Adrenal gland (tissue), 12 donors: ENCODE measurements around the gene NTPCR. TPM values are rescaled to one million over a fixed set of nuclear protein-coding genes. Genes with fewer than 3 reads are reported as not detected.

Experiments
- DNase-seq, 7 donors: peaks; one replicate each; pipeline ENCODE4 v3.0.0-alpha.2; 2019 to 2020
- H3K27ac ChIP-seq, 5 donors: fragments of 200-600 bp; sonication (generic) in 4 of 5; 1 replicate in 3 of 5; 2 replicates in 2 of 5; pipeline versions ENCODE4 v1.5.1 to v1.8.0; 2016 to 2020; ENCODE audit warnings: mild to moderate bottlenecking in 1 of 5
- H3K27me3 ChIP-seq: fragments of 200-600 bp; 2 replicates; pipeline ENCODE4 v1.8.0; 2021
- H3K36me3 ChIP-seq, 2 donors: fragments of 200-600 bp; replicated peaks in 1 of 2; 1 replicate in 1 of 2; 2 replicates in 1 of 2; pipeline versions ENCODE4 v1.5.1 to v1.8.0; 2018 to 2022
- H3K4me1 ChIP-seq, 2 donors: fragments of 200-600 bp; replicated peaks in 1 of 2; 1 replicate in 1 of 2; 2 replicates in 1 of 2; pipeline versions ENCODE4 v1.5.1 to v1.8.0; 2018 to 2021
- H3K4me3 ChIP-seq, 4 donors: fragments of 200-600 bp; sonication (generic) in 3 of 4; one replicate each; pipeline ENCODE4 v1.5.1; 2016 to 2018
- H3K9me3 ChIP-seq, 3 donors: fragments of 200-600 bp; sonication (generic) in 1 of 3; replicated peaks in 1 of 3; 1 replicate in 2 of 3; 2 replicates in 1 of 3; pipeline versions ENCODE4 v1.5.1 to v1.8.0; 2016 to 2021
- CTCF ChIP-seq, 6 experiments: fragments of 450-650 bp in 4 of 6; fragments of 200-600 bp in 2 of 6; sonication (generic) in 1 of 6; IDR thresholded peaks; 1 replicate in 5 of 6; 2 replicates in 1 of 6; pipeline versions ENCODE4 v1.5.1 to v1.8.0; 2016 to 2021; ENCODE audit warnings: antibody characterized with exemption in 6 of 6, mild to moderate bottlenecking in 2 of 6, moderate library complexity in 1 of 6
- POLR2A ChIP-seq, 2 donors: fragments of 450-650 bp; IDR thresholded peaks; one replicate each; pipeline ENCODE4 v1.6.1; 2017; ENCODE audit warnings: antibody characterized with exemption in 2 of 2, mild to moderate bottlenecking in 2 of 2, moderate library complexity in 1 of 2
- WGBS, 4 donors: extraction: QIAGEN DNeasy Blood & Tissue Kit in 2 of 4; methylation state at CpG; one replicate each; pipeline versions ENCODE4 v1.1.5 to v1.1.7; 2013 to 2017; 5-methylcytosine and 5-hydroxymethylcytosine counted together
- intact Hi-C, 2 donors: fragments of 100-400 bp; cut with DNase I; formaldehyde crosslinking; loops; one replicate each; pipeline versions ENCODE4 v1.14.1 to v1.15.0; 2022 to 2023
- polyA plus RNA-seq, 3 donors: library from polyadenylated mRNA; stranded (reverse); fragments of 200-250 nt in 2 of 3; fragments of 350-450 nt in 1 of 3; fragmentation: Illumina TruSeq in 1 of 3; extraction: RNeasy Lipid Tissue Mini Kit (QIAGEN cat#74804) in 1 of 3; gene quantifications; one replicate each; pipeline ENCODE4 v1.2.3, GENCODE V29; 2013 to 2014
- total RNA-seq, 9 donors: library from RNA; depleted of rRNA in 4 of 9; stranded (reverse); fragments of >200 nt in 4 of 9; fragments of 120-200 nt in 1 of 9; fragmentation: NEBNext Ultra II Directional in 1 of 9; extraction: Animal tissue kit (Norgen Biotek cat#: 25700) in 1 of 9; gene quantifications; one replicate each; pipeline versions ENCODE4 v1.1.0 to v1.2.4, GENCODE V29; 2013 to 2023
- donor health status: healthy with polysubstance abuse.
- donor health status: Bipolar disorder and iron deficiency.
- donor health status: DM: yes; HTN: yes; CAD: no.
- donor health status: DM: no; HTN: no; CAD: no.
- donor health status: DM: no; HTN: no; CAD: no.
- donor health status: DM: yes; HTN: yes; CAD: no.

NTPCR gene
- total and polyA plus RNA-seq, 12 donors: 17.3 to 72.0 (median 57.2) TPM

DNA sequence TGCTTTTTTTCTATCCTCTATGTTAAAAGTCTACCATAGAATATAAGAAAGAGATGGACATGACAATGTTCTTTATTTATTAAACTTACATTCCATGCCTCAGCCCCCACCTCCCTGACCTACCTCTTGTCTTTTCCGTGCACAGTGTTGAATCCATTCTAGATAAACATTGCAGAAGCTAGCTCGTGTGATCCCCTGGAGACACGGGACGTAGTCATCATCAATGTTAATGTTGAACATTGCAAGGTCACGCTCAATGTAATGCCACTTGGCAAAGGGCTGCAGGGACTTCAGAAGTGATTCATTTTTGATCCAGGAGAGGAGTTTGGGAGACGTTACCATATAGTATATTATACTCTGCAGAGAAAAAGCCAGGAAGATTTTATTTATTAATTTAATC lies 66.4 kb downstream of the NTPCR start:
- no peaks in the 10 kb centered on the region for H3K4me1 ChIP-seq
- intact Hi-C loops: no loop called here
- no peaks in the 10 kb centered on the region for H3K27me3 ChIP-seq
- DNase-seq: peak in 3 of 7 donors; percentile 35 to 55 (median 42)
- WGBS, 4 donors: 45 to 51% (median 48%) methylated on average over 6 of the region's 6 CpGs
- H3K9me3 ChIP-seq: no peaks in the 10 kb centered on the region
- no peak for TF ChIP-seq POLR2A (IDR thresholded peaks at IDR 0.05)
- no peak for TF ChIP-seq CTCF (IDR thresholded peaks at IDR 0.05)
- no peaks in the 10 kb centered on the region for H3K36me3 ChIP-seq
- no peak overlapping the region for H3K4me3 ChIP-seq
- H3K27ac ChIP-seq: no peak overlapping the region

DNA sequence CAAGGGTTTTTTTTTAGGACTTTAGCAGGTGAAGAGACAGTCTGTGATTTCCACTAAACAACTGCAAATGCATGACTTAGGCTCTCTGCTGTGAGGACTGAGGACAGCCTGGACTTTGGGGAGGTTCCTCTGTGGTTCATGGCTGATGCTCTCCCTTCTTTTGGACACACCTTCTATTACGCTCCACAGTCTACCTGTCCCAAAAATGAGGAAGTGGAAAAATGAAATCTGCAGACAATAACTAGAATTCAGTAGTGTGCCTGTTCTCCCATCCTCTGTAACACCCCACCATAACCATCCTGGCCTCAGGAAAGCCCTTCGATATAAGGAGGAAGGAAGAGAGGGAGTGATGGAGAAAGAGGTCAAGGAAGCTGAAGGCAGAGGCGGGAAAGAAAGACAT lies 68.7 kb downstream of the NTPCR start:
- TF ChIP-seq CTCF (IDR thresholded peaks at IDR 0.05) (no peak), POLR2A (IDR thresholded peaks at IDR 0.05) (no peak)
- Histone ChIP-seq H3K9me3 (no peaks in the 10 kb centered on the region), H3K4me1 (no peaks in the 10 kb centered on the region), H3K4me3 (no peak overlapping the region), H3K27me3 (no peaks in the 10 kb centered on the region), H3K27ac (no peak overlapping the region), H3K36me3 (no peaks in the 10 kb centered on the region)
- 88 to 94% (median 93%) methylated on average over 3 of the region's 3 CpGs for WGBS, 4 donors
- no peak for DNase-seq
- intact Hi-C loops: no loop called here

GRCh38 chr1:233019778-233020325 lies 69.4 kb downstream of the NTPCR start:
- TF ChIP-seq POLR2A (IDR thresholded peaks at IDR 0.05): no peak
- Histone ChIP-seq H3K27ac (no peak overlapping the region), H3K4me3 (no peak overlapping the region), H3K27me3 (no peaks in the 10 kb centered on the region), H3K36me3 (no peaks in the 10 kb centered on the region), H3K9me3 (no peaks in the 10 kb centered on the region), H3K4me1 (no peaks in the 10 kb centered on the region)
- intact Hi-C loops: loop anchor here in 1 of 2 donors (5.0 kb wide), 1 partner anchor 388 kb away; the partner anchor contains the start of gene SIPA1L2
- WGBS, 4 donors: 77 to 90% (median 83%) methylated on average over 12 of the region's 12 CpGs
- DNase-seq: no peak

GRCh38 chr1:233020426-233020825 lies 70.0 kb downstream of the NTPCR start:
- TF ChIP-seq POLR2A (IDR thresholded peaks at IDR 0.05) (no peak), CTCF (IDR thresholded peaks at IDR 0.05) (no peak)
- Histone ChIP-seq H3K4me1 (no peaks in the 10 kb centered on the region), H3K4me3 (no peak overlapping the region), H3K27me3 (no peaks in the 10 kb centered on the region), H3K36me3 (no peaks in the 10 kb centered on the region), H3K9me3 (no peaks in the 10 kb centered on the region), H3K27ac (no peak overlapping the region)
- intact Hi-C loops: loop anchor here in 1 of 2 donors (5.0 kb wide), 1 partner anchor 388 kb away; the partner anchor contains the start of gene SIPA1L2
- DNase-seq: no peak
- 67 to 79% (median 70%) methylated on average over 8 of the region's 8 CpGs for WGBS, 4 donors

GRCh38 chr1:233022246-233022645 lies 71.8 kb downstream of the NTPCR start:
- no peaks in the 10 kb centered on the region for H3K4me1 ChIP-seq

More at GRCh38 chr1:233022246-233022645, 71.8 kb downstream of the NTPCR start:
- H3K36me3 ChIP-seq: no peaks in the 10 kb centered on the region
- no peaks in the 10 kb centered on the region for H3K9me3 ChIP-seq
- no peak for DNase-seq
- H3K27me3 ChIP-seq: no peaks in the 10 kb centered on the region
- H3K27ac ChIP-seq: no peak overlapping the region
- H3K4me3 ChIP-seq: no peak overlapping the region
- no peak for TF ChIP-seq CTCF (IDR thresholded peaks at IDR 0.05)
- TF ChIP-seq POLR2A (IDR thresholded peaks at IDR 0.05): no peak
- intact Hi-C loops: loop anchor here in 1 of 2 donors (5.0 kb wide), 1 partner anchor 390 kb away; the partner anchor contains the start of gene SIPA1L2
- 88 to 93% (median 92%) methylated on average over 2 of the region's 2 CpGs for WGBS, 4 donors
